Nephron progenitor cell (in vitro differentiated cells): ENCODE results near the gene TMEM154.
A peak's percentile ranks its signal among the peaks of the same experiment; 100 is the strongest.

Source experiments
- DNase-seq: peaks from one replicate; pipeline ENCODE4 v3.0.0; 2021
- H3K27ac Mint-ChIP-seq: 2 replicates; pipeline ENCODE4 v1.8.0; 2021; ENCODE audit warnings: mild to moderate bottlenecking, moderate library complexity, mixed read lengths
- H3K27me3 Mint-ChIP-seq: 2 replicates; pipeline ENCODE4 v1.8.0; 2021; ENCODE audit warnings: mild to moderate bottlenecking, low read depth, mixed read lengths; ENCODE audit not compliant: poor library complexity
- H3K36me3 Mint-ChIP-seq: 2 replicates; pipeline ENCODE4 v1.8.0; 2021; ENCODE audit warnings: low read depth, mixed read lengths
- H3K4me1 Mint-ChIP-seq: 2 replicates; pipeline ENCODE4 v1.8.0; 2021; ENCODE audit warnings: mixed read lengths
- H3K4me3 Mint-ChIP-seq: 2 replicates; pipeline ENCODE4 v1.8.0; 2021; ENCODE audit warnings: mild to moderate bottlenecking, moderate library complexity, mixed read lengths
- H3K9me3 Mint-ChIP-seq: 2 replicates; pipeline ENCODE4 v1.8.0; 2021; ENCODE audit warnings: mild to moderate bottlenecking, moderate library complexity, mixed read lengths
- TF ChIP-seq, protein P1 (sequence below): fragments of 200-600 bp; sonication (generic); IDR thresholded peaks from 2 replicates; pipeline ENCODE4 v1.5.0; 2021; ENCODE audit warnings: antibody characterized with exemption

The TMEM154 gene

DNA sequence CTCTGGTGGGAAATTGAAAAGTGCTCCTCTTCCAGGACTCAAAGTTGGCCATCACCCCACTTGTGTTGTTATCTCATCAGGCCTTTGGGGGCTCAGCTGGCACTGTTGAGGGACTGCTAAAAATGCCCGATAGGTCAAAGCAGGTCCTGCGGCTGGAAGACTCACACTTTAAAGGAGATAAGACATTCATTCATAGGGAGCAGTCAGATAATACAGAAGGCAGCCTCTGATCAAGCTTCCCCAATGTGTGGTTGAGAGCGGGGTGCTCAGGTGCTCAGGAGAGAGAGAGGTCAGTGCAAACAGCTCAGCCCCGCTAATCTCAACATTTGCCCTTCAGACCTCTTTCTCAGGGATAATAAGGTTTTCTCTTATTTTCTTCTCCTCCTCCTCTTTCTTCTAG, 70.3 kb downstream of the TMEM154 start:
- TF ChIP-seq, protein P1, sequence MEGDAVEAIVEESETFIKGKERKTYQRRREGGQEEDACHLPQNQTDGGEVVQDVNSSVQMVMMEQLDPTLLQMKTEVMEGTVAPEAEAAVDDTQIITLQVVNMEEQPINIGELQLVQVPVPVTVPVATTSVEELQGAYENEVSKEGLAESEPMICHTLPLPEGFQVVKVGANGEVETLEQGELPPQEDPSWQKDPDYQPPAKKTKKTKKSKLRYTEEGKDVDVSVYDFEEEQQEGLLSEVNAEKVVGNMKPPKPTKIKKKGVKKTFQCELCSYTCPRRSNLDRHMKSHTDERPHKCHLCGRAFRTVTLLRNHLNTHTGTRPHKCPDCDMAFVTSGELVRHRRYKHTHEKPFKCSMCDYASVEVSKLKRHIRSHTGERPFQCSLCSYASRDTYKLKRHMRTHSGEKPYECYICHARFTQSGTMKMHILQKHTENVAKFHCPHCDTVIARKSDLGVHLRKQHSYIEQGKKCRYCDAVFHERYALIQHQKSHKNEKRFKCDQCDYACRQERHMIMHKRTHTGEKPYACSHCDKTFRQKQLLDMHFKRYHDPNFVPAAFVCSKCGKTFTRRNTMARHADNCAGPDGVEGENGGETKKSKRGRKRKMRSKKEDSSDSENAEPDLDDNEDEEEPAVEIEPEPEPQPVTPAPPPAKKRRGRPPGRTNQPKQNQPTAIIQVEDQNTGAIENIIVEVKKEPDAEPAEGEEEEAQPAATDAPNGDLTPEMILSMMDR: no peak
- Mint-ChIP-seq H3K36me3 (no peaks in the 10 kb centered on the region), H3K27me3 (peaks cover 20% of the 10 kb centered on the region), H3K4me1 (peaks cover 42% of the 10 kb centered on the region), H3K9me3 (no peaks in the 10 kb centered on the region), H3K4me3 (no peak overlapping the region), H3K27ac (no peak overlapping the region)
- no peak for DNase-seq

DNA sequence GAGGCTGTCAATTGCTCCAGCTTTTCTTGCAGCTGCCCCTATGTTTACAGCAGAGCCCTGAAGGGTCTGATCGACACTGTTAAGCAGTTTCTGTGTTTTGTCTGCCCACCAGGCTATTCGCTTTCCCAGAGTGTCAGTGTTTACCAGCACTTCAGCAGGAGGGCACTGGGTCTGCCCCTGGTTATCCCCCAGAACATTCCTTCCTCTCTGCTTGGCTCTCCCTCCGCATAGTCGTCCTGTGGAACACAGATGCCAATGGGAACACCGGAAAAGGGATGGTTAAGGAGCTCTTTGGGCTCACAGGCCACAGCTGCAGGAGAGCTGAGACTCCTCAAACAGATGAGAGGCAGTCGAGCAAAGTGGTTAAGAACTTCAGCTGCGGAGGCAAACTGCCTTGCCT, 72.6 kb downstream of the TMEM154 start:
- Mint-ChIP-seq H3K9me3 (peaks cover 8% of the 10 kb centered on the region), H3K4me3 (no peak overlapping the region), H3K36me3 (no peaks in the 10 kb centered on the region), H3K27me3 (peaks cover 11% of the 10 kb centered on the region), H3K4me1 (peaks cover 38% of the 10 kb centered on the region), H3K27ac (peak overlapping the region; percentile 68)
- TF ChIP-seq, protein P1: no peak
- DNase-seq: no peak

DNA sequence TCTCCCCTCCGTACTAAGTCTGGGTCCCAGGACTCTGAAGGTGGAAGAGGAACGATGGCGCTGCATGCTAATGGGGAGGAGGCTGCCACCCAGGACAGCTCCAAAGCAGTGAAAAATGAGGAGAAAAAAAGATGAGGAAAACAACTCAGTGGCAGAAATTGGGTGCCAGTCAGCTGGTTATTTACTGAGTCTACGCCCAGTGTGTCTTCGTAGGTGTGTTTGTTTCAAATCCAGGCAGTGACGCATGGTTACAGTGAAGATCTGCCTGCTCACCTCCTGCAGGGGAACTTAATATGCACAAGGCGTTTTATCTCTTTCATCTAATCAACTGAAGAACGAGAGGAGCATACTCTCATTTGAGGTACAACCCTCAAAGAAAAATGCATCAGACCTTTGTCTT, 73.0 kb downstream of the TMEM154 start:
- no peak for DNase-seq
- H3K36me3 Mint-ChIP-seq: no peaks in the 10 kb centered on the region
- H3K27me3 Mint-ChIP-seq: peaks cover 11% of the 10 kb centered on the region
- TF ChIP-seq, protein P1: no peak
- peaks cover 8% of the 10 kb centered on the region for H3K9me3 Mint-ChIP-seq
- H3K4me1 Mint-ChIP-seq: peaks cover 42% of the 10 kb centered on the region
- no peak overlapping the region for H3K4me3 Mint-ChIP-seq
- no peak overlapping the region for H3K27ac Mint-ChIP-seq

DNA sequence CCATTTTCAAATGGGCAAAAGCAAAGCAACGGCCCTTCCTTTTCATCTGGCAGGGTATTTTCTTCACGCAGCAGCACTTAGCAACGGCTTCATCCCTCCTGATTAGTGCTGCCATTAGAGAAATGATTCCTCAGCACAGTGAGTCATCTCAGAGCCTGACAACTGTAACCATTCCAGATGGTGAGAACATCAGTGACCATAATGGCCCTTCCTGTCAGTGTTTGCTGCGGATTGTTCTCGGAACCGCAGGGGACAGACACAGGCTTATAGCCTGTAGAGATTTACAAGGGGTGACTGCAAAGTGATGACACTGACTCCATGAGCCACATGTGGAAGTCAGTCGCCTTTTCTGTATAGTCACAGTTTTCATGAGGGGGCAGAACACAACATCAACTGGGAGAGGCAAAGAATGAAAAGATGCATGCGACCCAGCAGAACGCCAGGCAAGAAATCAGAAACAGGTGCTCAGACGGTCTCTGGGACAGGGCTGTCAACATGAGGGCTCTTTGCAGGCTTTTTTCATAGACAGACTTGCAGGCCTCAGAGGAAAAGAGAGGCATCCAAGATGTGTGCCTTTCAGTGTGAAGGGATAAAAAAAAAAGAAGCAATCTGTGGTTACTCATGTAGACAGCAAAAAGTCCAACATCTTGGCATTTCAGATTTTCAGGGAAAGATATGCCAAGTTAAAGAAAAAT, 74.0 kb downstream of the TMEM154 start:
- Mint-ChIP-seq H3K27me3 (peaks cover 11% of the 10 kb centered on the region), H3K4me3 (no peak overlapping the region), H3K27ac (no peak overlapping the region), H3K4me1 (peaks cover 34% of the 10 kb centered on the region), H3K9me3 (peaks cover 8% of the 10 kb centered on the region), H3K36me3 (no peaks in the 10 kb centered on the region)
- TF ChIP-seq, protein P1: no peak
- no peak for DNase-seq

DNA sequence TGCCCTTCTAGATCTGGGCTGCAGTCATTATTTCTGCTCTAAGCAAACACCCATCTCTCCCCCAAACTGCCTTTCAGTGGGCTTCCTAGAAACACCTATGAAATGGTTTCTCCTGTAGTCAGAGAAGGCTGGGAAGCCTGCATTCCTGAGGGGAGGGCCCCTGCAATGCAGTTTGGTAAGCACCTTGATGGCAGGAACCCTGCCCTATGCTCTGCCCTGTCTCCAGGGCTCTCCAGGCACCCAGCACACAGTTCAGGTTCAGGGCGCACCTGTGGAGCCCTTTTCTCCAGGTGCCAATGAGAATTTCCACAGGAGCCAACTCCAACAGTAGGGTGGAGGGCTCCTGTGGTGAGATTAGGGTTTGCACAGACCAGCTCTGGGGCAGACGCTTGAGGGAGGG, 74.8 kb downstream of the TMEM154 start:
- TF ChIP-seq, protein P1: no peak
- DNase-seq: no peak
- Mint-ChIP-seq H3K4me3 (no peak overlapping the region), H3K4me1 (peaks cover 29% of the 10 kb centered on the region), H3K36me3 (no peaks in the 10 kb centered on the region), H3K27me3 (peaks cover 11% of the 10 kb centered on the region), H3K9me3 (peaks cover 8% of the 10 kb centered on the region), H3K27ac (no peak overlapping the region)

DNA sequence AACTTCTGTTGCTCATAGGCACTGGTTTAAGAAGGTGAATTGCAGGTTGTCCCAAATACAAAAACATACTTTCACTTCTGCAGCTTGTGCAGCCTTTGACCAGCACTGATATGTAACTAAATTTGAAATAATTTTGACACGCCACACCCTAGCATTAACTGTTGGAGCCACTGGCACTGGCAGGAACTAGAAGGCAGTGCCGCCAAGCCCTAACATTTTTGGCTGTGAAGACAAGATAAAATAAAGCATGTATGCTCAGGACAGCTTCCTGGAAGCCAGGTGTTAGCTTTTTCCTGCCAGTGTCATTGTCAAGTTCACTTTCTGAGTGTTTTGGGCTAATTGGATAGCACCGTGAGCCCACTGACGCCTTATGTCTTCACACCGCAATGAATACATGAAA, 78.6 kb downstream of the TMEM154 start:
- peaks cover 8% of the 10 kb centered on the region for H3K9me3 Mint-ChIP-seq
- H3K4me3 Mint-ChIP-seq: no peak overlapping the region
- no peak for DNase-seq
- no peaks in the 10 kb centered on the region for H3K36me3 Mint-ChIP-seq
- H3K27me3 Mint-ChIP-seq: peaks cover 3% of the 10 kb centered on the region
- H3K27ac Mint-ChIP-seq: no peak overlapping the region
- TF ChIP-seq, protein P1: no peak
- peaks cover 15% of the 10 kb centered on the region for H3K4me1 Mint-ChIP-seq
